H1 (cell line): ENCODE results near the gene WDFY4. TPM values are rescaled to one million over a fixed set of nuclear protein-coding genes. Genes with fewer than 3 reads are reported as not detected.

Source experiments
- CTCF ChIA-PET: fragments of 300-600 bp; sonication (Branson Sonifier 250); formaldehyde crosslinking; loops from one replicate; lab custom pipeline; 2021; ENCODE audit not compliant: partially characterized antibody; lab: Charles Lee
- POLR2A ChIA-PET: fragments of 300-600 bp; sonication (Branson Sonifier 250); formaldehyde crosslinking; loops from one replicate; lab custom pipeline; 2021; ENCODE audit warnings: inconsistent platforms; ENCODE audit not compliant: partially characterized antibody; lab: Charles Lee
- DNase-seq, 2 experiments: peaks; one replicate each; pipeline versions ENCODE4 v3.0.0 to v3.0.0-alpha.2; 2010 to 2022; ENCODE audit warnings: low spot score in 2 of 2, low read depth in 1 of 2, mixed read lengths in 1 of 2
- FAIRE-seq: peaks from 2 replicates; lab custom pipeline; 2011; peaks lifted over from hg19 to GRCh38; lab: Jason Lieb, UNC
- H2AFZ ChIP-seq: 2 replicates; pipeline ENCODE4 v1.8.1; 2012; ENCODE audit warnings: low read length, inconsistent platforms
- H2AK5ac ChIP-seq: 2 replicates; pipeline ENCODE4 v1.6.1; 2013; ENCODE audit warnings: low read depth, low read length
- H2BK120ac ChIP-seq: replicated peaks from 2 replicates; pipeline ENCODE3; 2013; ENCODE audit warnings: low read depth, low read length, inconsistent platforms
- H2BK12ac ChIP-seq: 2 replicates; pipeline ENCODE4 v1.6.1; 2013; ENCODE audit warnings: low read depth, low read length
- H2BK15ac ChIP-seq: 2 replicates; pipeline ENCODE4 v1.6.1; 2013; ENCODE audit warnings: low read length
- H2BK20ac ChIP-seq: 2 replicates; pipeline ENCODE4 v1.6.1; 2013; ENCODE audit warnings: low read length
- H2BK5ac ChIP-seq: 2 replicates; pipeline ENCODE4 v1.6.1; 2013; ENCODE audit warnings: low read depth, low read length
- H3K14ac ChIP-seq: 2 replicates; pipeline ENCODE4 v1.6.1; 2013; ENCODE audit warnings: inconsistent platforms; ENCODE audit not compliant: insufficient read length
- H3K18ac ChIP-seq: 2 replicates; pipeline ENCODE4 v1.6.1; 2013; ENCODE audit warnings: low read length; ENCODE audit errors: extremely low read depth
- H3K23ac ChIP-seq: 2 replicates; pipeline ENCODE4 v1.6.1; 2013; ENCODE audit warnings: inconsistent platforms; ENCODE audit not compliant: insufficient read length
- H3K23me2 ChIP-seq: 2 replicates; pipeline ENCODE4 v1.6.1; 2013; ENCODE audit warnings: low read depth, low read length
- H3K27ac ChIP-seq: 2 replicates; pipeline ENCODE4 v1.6.1; 2011; ENCODE audit warnings: low read depth, low read length, inconsistent platforms
- H3K27me3 ChIP-seq, 4 experiments: replicated peaks in 1 of 4; 1 replicate in 1 of 4; 2 replicates in 3 of 4; pipeline versions ENCODE4 v1.6.1 to v1.8.1; 2011 to 2013; ENCODE audit warnings: low read length in 3 of 4, mild to moderate bottlenecking in 3 of 4, inconsistent platforms in 2 of 4, mixed read lengths in 2 of 4, moderate library complexity in 1 of 4; ENCODE audit not compliant: control insufficient read depth in 3 of 4, insufficient read depth in 3 of 4; ENCODE audit errors: extremely low read depth in 1 of 4
- H3K36me3 ChIP-seq, 4 experiments: 2 replicates each; pipeline versions ENCODE4 v1.6.1 to v1.8.1; 2011 to 2013; ENCODE audit warnings: mild to moderate bottlenecking in 4 of 4, low read length in 3 of 4, moderate library complexity in 2 of 4, control low read depth in 1 of 4, inconsistent platforms in 1 of 4; ENCODE audit not compliant: insufficient read depth in 4 of 4, control insufficient read depth in 2 of 4
- H3K4ac ChIP-seq: replicated peaks from 2 replicates; pipeline ENCODE3; 2013; ENCODE audit warnings: low read length, low read depth, mixed read lengths, inconsistent platforms; ENCODE audit not compliant: insufficient read length
- H3K4me1 ChIP-seq, 4 experiments: replicated peaks in 1 of 4; 1 replicate in 1 of 4; 2 replicates in 3 of 4; pipeline versions ENCODE4 v1.6.1 to v1.8.1; 2011 to 2013; ENCODE audit warnings: low read length in 3 of 4, inconsistent platforms in 2 of 4, mixed read lengths in 1 of 4; ENCODE audit not compliant: insufficient read depth in 4 of 4, control insufficient read depth in 3 of 4
- H3K4me2 ChIP-seq, 2 experiments: 2 replicates each; pipeline versions ENCODE4 v1.6.1 to v1.8.1; 2011 to 2013; ENCODE audit warnings: low read depth in 2 of 2, low read length in 2 of 2, control low read depth in 1 of 2, inconsistent platforms in 1 of 2, mild to moderate bottlenecking in 1 of 2; ENCODE audit not compliant: insufficient read depth in 1 of 2
- H3K4me3 ChIP-seq, 4 experiments: fragments of 200-600, 300-600 bp in 1 of 4; sonication (generic), shearing (Covaris generic), sonication (Bioruptor Twin) in 1 of 4; 2 replicates each; pipeline versions ENCODE4 v1.5.1 to v1.8.1; 2011 to 2016; ENCODE audit warnings: low read length in 4 of 4, low read depth in 3 of 4, control low read depth in 2 of 4, inconsistent platforms in 2 of 4, mild to moderate bottlenecking in 2 of 4, mixed read lengths in 1 of 4, moderate library complexity in 1 of 4; ENCODE audit not compliant: insufficient read depth in 2 of 4; ENCODE audit errors: extremely low read depth in 1 of 4
- H3K56ac ChIP-seq: replicated peaks from 2 replicates; pipeline ENCODE3; 2013; ENCODE audit warnings: low read depth, mild to moderate bottlenecking, mixed read lengths, low read length, inconsistent platforms; ENCODE audit not compliant: insufficient read length
- H3K79me1 ChIP-seq: 2 replicates; pipeline ENCODE4 v1.6.1; 2013; ENCODE audit warnings: low read depth, low read length, control low read depth
- H3K79me2 ChIP-seq, 2 experiments: 2 replicates each; pipeline versions ENCODE4 v1.6.1 to v1.8.1; 2012 to 2013; ENCODE audit warnings: low read length in 2 of 2, mild to moderate bottlenecking in 2 of 2, inconsistent platforms in 1 of 2; ENCODE audit not compliant: insufficient read depth in 2 of 2, control insufficient read depth in 1 of 2
- H3K9ac ChIP-seq, 4 experiments: replicated peaks in 1 of 4; 1 replicate in 1 of 4; 2 replicates in 3 of 4; pipeline versions ENCODE4 v1.6.1 to v1.8.1; 2011 to 2013; ENCODE audit warnings: low read depth in 3 of 4, low read length in 3 of 4, control low read depth in 2 of 4, mild to moderate bottlenecking in 2 of 4, moderate library complexity in 2 of 4, inconsistent platforms in 1 of 4; ENCODE audit errors: extremely low read depth in 1 of 4
- H3K9me3 ChIP-seq, 2 experiments: 2 replicates each; pipeline versions ENCODE4 v1.6.1 to v1.8.1; 2012 to 2013; ENCODE audit warnings: mild to moderate bottlenecking in 2 of 2, moderate library complexity in 2 of 2, control low read depth in 1 of 2, inconsistent platforms in 1 of 2, low read depth in 1 of 2, low read length in 1 of 2, mixed read lengths in 1 of 2; ENCODE audit not compliant: insufficient read depth in 2 of 2
- H4K20me1 ChIP-seq, 2 experiments: replicated peaks in 1 of 2; 2 replicates each; pipeline versions ENCODE3 to v1.8.1; 2011 to 2013; ENCODE audit warnings: inconsistent platforms in 2 of 2, low read length in 2 of 2, mild to moderate bottlenecking in 1 of 2; ENCODE audit not compliant: insufficient read depth in 2 of 2, control insufficient read depth in 1 of 2
- H4K5ac ChIP-seq: 2 replicates; pipeline ENCODE4 v1.6.1; 2013; ENCODE audit warnings: low read length, low read depth, mixed read lengths, inconsistent platforms; ENCODE audit not compliant: insufficient read length
- H4K8ac ChIP-seq: 2 replicates; pipeline ENCODE4 v1.8.0; 2013; ENCODE audit warnings: mild to moderate bottlenecking, moderate library complexity, low read length, inconsistent platforms; ENCODE audit not compliant: insufficient read depth; ENCODE audit errors: extremely low read depth
- H4K91ac ChIP-seq: replicated peaks from 2 replicates; pipeline ENCODE3; 2013; ENCODE audit warnings: low read length, mixed read lengths, inconsistent platforms; ENCODE audit not compliant: insufficient read length
- BRCA1 ChIP-seq: IDR thresholded peaks from 2 replicates; pipeline ENCODE4 v1.6.1; 2012; ENCODE audit warnings: low read depth, low read length, improper control_type of control experiment
- CEBPB ChIP-seq: IDR thresholded peaks from 2 replicates; pipeline ENCODE4 v1.6.1; 2012; ENCODE audit warnings: low read depth, low read length
- CREB1 ChIP-seq: IDR thresholded peaks from 2 replicates; pipeline ENCODE4 v1.6.1; 2012; ENCODE audit warnings: inconsistent platforms
- E2F6 ChIP-seq: IDR thresholded peaks from 2 replicates; pipeline ENCODE4 v1.6.1; 2012; ENCODE audit warnings: inconsistent platforms
- EGR1 ChIP-seq: IDR thresholded peaks from 2 replicates; pipeline ENCODE4 v1.6.1; 2011; ENCODE audit warnings: low read depth, low read length, borderline replicate concordance
- FOSL1 ChIP-seq: IDR thresholded peaks from 2 replicates; pipeline ENCODE4 v1.6.1; 2011; ENCODE audit warnings: mild to moderate bottlenecking, low read depth, low read length, moderate library complexity; ENCODE audit not compliant: insufficient read depth
- KDM1A ChIP-seq: fragments of 200-600, 300-600 bp; sonication (generic); IDR thresholded peaks from 2 replicates; pipeline ENCODE4 v1.7.1; 2016; ENCODE audit warnings: mild to moderate bottlenecking, low read length, borderline replicate concordance
- NANOG ChIP-seq: IDR thresholded peaks from 2 replicates; pipeline ENCODE4 v1.6.1; 2011; ENCODE audit warnings: low read length, low read depth, mild to moderate bottlenecking, inconsistent platforms; ENCODE audit not compliant: insufficient read depth, poor library complexity, severe bottlenecking
- POLR2AphosphoS5 ChIP-seq: IDR thresholded peaks from 2 replicates; pipeline ENCODE4 v1.6.1; 2011; ENCODE audit warnings: low read depth, low read length
- RXRA ChIP-seq: IDR thresholded peaks from 2 replicates; pipeline ENCODE4 v1.6.1; 2011; ENCODE audit warnings: low read depth, mild to moderate bottlenecking, low read length, moderate library complexity; ENCODE audit not compliant: insufficient read depth
- SP1 ChIP-seq: IDR thresholded peaks from 2 replicates; pipeline ENCODE4 v1.6.1; 2011; ENCODE audit warnings: low read depth, low read length
- SRF ChIP-seq: IDR thresholded peaks from 2 replicates; pipeline ENCODE4 v1.6.1; 2011; ENCODE audit warnings: mild to moderate bottlenecking, low read depth, low read length, moderate library complexity
- SUZ12 ChIP-seq: fragments of 200-600 bp; sonication (generic); IDR thresholded peaks from 2 replicates; pipeline ENCODE4 v1.6.1; 2012; ENCODE audit warnings: mild to moderate bottlenecking, inconsistent platforms, low read length, moderate library complexity, mixed read lengths
- TAF1 ChIP-seq: IDR thresholded peaks from 2 replicates; pipeline ENCODE4 v1.6.1; 2011; ENCODE audit warnings: mild to moderate bottlenecking, low read depth, low read length
- WGBS, 2 experiments: shearing (Covaris generic) in 1 of 2; methylation state at CpG; one replicate each; pipeline versions ENCODE4 v1.1.6 to v1.1.7; 2013 to 2015; ENCODE audit warnings: low lambda C conversion rate in 2 of 2, mixed read lengths in 2 of 2, inconsistent platforms in 1 of 2, low coverage in 1 of 2, missing lambda C conversion rate in 1 of 2; ENCODE audit not compliant: insufficient replicate concordance in 2 of 2, insufficient coverage in 1 of 2, insufficient read length in 1 of 2; ENCODE audit errors: extremely low coverage in 1 of 2, missing lambda C conversion rate in 1 of 2; 5-methylcytosine and 5-hydroxymethylcytosine counted together
- polyA plus RNA-seq, 7 experiments: library from polyadenylated mRNA; depleted of rRNA in 3 of 7; stranded (reverse) in 5 of 7; unstranded in 2 of 7; fragments of >200 nt in 5 of 7; fragments of 200-250 nt in 2 of 7; gene quantifications; 1 replicate in 5 of 7; 2 replicates in 1 of 7; 4 replicates in 1 of 7; pipeline versions ENCODE4 v1.2.1 to v1.2.3, GENCODE V29; 2011 to 2013; ENCODE audit warnings: missing spikeins in 2 of 7, mixed read lengths in 2 of 7
- total RNA-seq: library from RNA; stranded (reverse); fragmentation: NEBNext Ultra II Directional; extraction: Animal tissue kit (Norgen Biotek cat#: 25700); gene quantifications from 2 replicates; pipeline ENCODE4 v1.2.1, GENCODE V29; 2021

Gene WDFY4
- total and polyA plus RNA-seq, 2 of the 8 experiments (the other 6 are each of a cell fraction or from before 2014, with no cell fraction given): not detected

GRCh38 chr10:48941427-48942075, 256.9 kb downstream of the WDFY4 start:
- Histone ChIP-seq H3K4me1 (no peaks in the 10 kb centered on the region), H3K23me2 (no peaks in the 10 kb centered on the region)
- WGBS, 2 experiments: 94% methylated on average over 10 of the region's 10 CpGs; no CpG with 5 or more reads in 1 of the 2 experiments
- TF ChIP-seq RXRA: no peak
- no peak for TF ChIP-seq E2F6
- TF ChIP-seq FOSL1: no peak
- no peak for TF ChIP-seq SP1
- no peak for TF ChIP-seq NANOG
- TF ChIP-seq CREB1: no peak
- TF ChIP-seq EGR1: no peak
- no peak for TF ChIP-seq BRCA1
- TF ChIP-seq KDM1A: no peak
- no peak for TF ChIP-seq SUZ12
- no peak for TF ChIP-seq SRF
- no peak for TF ChIP-seq CEBPB
- no peak for TF ChIP-seq POLR2AphosphoS5
- no peak for TF ChIP-seq TAF1

More at GRCh38 chr10:48941427-48942075, 256.9 kb downstream of the WDFY4 start:
- no peak overlapping the region for H2BK20ac ChIP-seq
- no peak overlapping the region for H3K27ac ChIP-seq
- no peak overlapping the region for H3K4ac ChIP-seq
- H3K79me1 ChIP-seq: no peaks in the 10 kb centered on the region
- H3K14ac ChIP-seq: no peak overlapping the region
- H2AFZ ChIP-seq: no peak overlapping the region
- no peak overlapping the region for H2BK120ac ChIP-seq
- no peaks in the 10 kb centered on the region; a peak in 1 of 7 replicates for H3K27me3 ChIP-seq
- H3K36me3 ChIP-seq: no peaks in the 10 kb centered on the region
- H3K4me3 ChIP-seq: no peak overlapping the region
- H3K9ac ChIP-seq: no peak overlapping the region; a peak in 1 of 7 replicates
- no peak overlapping the region for H2BK5ac ChIP-seq
- H4K91ac ChIP-seq: no peak overlapping the region
- no peak overlapping the region for H3K4me2 ChIP-seq
- CTCF ChIA-PET: interaction anchor here (1.0 to 1.2 kb wide), 2 partner anchors 9 to 34 kb away, joined by 3 to 4 read pairs; no protein-coding TSS in a partner anchor
- H3K9me3 ChIP-seq: no peaks in the 10 kb centered on the region
- peaks cover 0 to 1% of the 10 kb centered on the region in 2 experiments for H4K20me1 ChIP-seq
- no peaks in the 10 kb centered on the region for H3K79me2 ChIP-seq
- DNase-seq: no peak
- H2BK12ac ChIP-seq: no peak overlapping the region
- no peak overlapping the region for H4K5ac ChIP-seq
- H2BK15ac ChIP-seq: no peak overlapping the region
- H2AK5ac ChIP-seq: no peak overlapping the region
- H3K18ac ChIP-seq: no peak overlapping the region
- no peak overlapping the region for H3K56ac ChIP-seq
- no peak for FAIRE-seq
- no peak overlapping the region for H3K23ac ChIP-seq
- POLR2A ChIA-PET: interaction anchor here (0.7 kb wide), 1 partner anchor 215 kb away, joined by 3 read pairs; no protein-coding TSS in a partner anchor
- H4K8ac ChIP-seq: peak overlapping the region; percentile 86
